GM12878 (cell line): ENCODE results near the gene LRRC75A. TPM values are rescaled to one million over a fixed set of nuclear protein-coding genes. Genes with fewer than 3 reads are reported as not detected.

Source experiments
- BHLHE40 ChIP-seq, 2 experiments: fragments of 450-650 bp in 1 of 2; IDR thresholded peaks; 2 replicates each; pipeline ENCODE4 v1.6.1; 2011 to 2017; ENCODE audit warnings: low read depth in 2 of 2, borderline replicate concordance in 1 of 2, improper control_type of control experiment in 1 of 2, low read length in 1 of 2, mild to moderate bottlenecking in 1 of 2
- CBX3 ChIP-seq: fragments of 200-600 bp; sonication (generic); IDR thresholded peaks from 2 replicates; pipeline ENCODE4 v1.6.1; 2016; ENCODE audit warnings: low read depth, borderline replicate concordance
- ESRRA ChIP-seq: IDR thresholded peaks from 2 replicates; pipeline ENCODE4 v1.6.1; 2012; ENCODE audit warnings: mild to moderate bottlenecking, low read length, improper control_type of control experiment
- HDAC2 ChIP-seq: fragments of 200-600 bp; sonication (generic); IDR thresholded peaks from 2 replicates; pipeline ENCODE4 v1.6.1; 2017
- IKZF1 ChIP-seq: fragments of 450-650 bp; conservative IDR thresholded peaks from 2 replicates; pipeline ENCODE4 v1.6.1; 2017; ENCODE audit warnings: antibody characterized with exemption, mild to moderate bottlenecking
- MYB ChIP-seq: fragments of 150-350 bp; IDR thresholded peaks from 2 replicates; pipeline ENCODE4 v1.6.1; 2014; ENCODE audit warnings: mild to moderate bottlenecking, low read depth, low read length, borderline replicate concordance
- NBN ChIP-seq: fragments of 450-650 bp; IDR thresholded peaks from 2 replicates; pipeline ENCODE4 v1.6.1; 2016
- NFIC ChIP-seq: IDR thresholded peaks from 2 replicates; pipeline ENCODE4 v1.6.1; 2012; ENCODE audit warnings: low read depth, mild to moderate bottlenecking, inconsistent platforms, low read length, moderate library complexity
- POU2F2 ChIP-seq: IDR thresholded peaks from 3 replicates; pipeline ENCODE4 v1.6.1; 2011; ENCODE audit warnings: low read depth, mild to moderate bottlenecking, low read length, borderline replicate concordance
- RELA ChIP-seq: fragments of 450-650 bp; IDR thresholded peaks from 2 replicates; pipeline ENCODE4 v1.8.0; 2014; ENCODE audit warnings: borderline replicate concordance; ENCODE audit not compliant: partially characterized antibody
- STAT3 ChIP-seq: IDR thresholded peaks from 2 replicates; pipeline ENCODE4 v1.6.1; 2011; ENCODE audit warnings: low read depth, low read length, improper control_type of control experiment
- polyA plus RNA-seq, 11 experiments: library from polyadenylated mRNA; depleted of rRNA in 4 of 11; unstranded in 6 of 11; stranded (reverse) in 5 of 11; fragments of >200 nt; fragmentation: Nextera tagmentation in 4 of 11; fragmentation: Illumina TruSeq in 1 of 11; extraction: Ambion mirVana in 4 of 11; extraction: Trizol in 1 of 11; gene quantifications; 1 replicate in 1 of 11; 2 replicates in 10 of 11; pipeline versions ENCODE4 v1.2.1 to v1.2.3, GENCODE V29; 2011 to 2016; ENCODE audit warnings: inconsistent platforms in 2 of 11, missing spikeins in 2 of 11, low read depth in 1 of 11
- total RNA-seq, 4 experiments: library from RNA; depleted of rRNA in 3 of 4; stranded (reverse); fragments of >200 nt in 3 of 4; fragmentation: Illumina TruSeq in 1 of 4; extraction: Trizol in 1 of 4; gene quantifications; 2 replicates each; pipeline versions ENCODE4 v1.2.1 to v1.2.3, GENCODE V29; 2013 to 2021
- TF ChIP-seq, protein P1 (sequence below): fragments of 450-650 bp; IDR thresholded peaks from 2 replicates; pipeline ENCODE4 v1.6.1; 2017; ENCODE audit warnings: mild to moderate bottlenecking, moderate library complexity
- TF ChIP-seq, protein P2 (sequence below): fragments of 450-650 bp; IDR thresholded peaks from 2 replicates; pipeline ENCODE4 v1.6.1; 2017; ENCODE audit warnings: antibody characterized with exemption, mild to moderate bottlenecking, moderate library complexity
- TF ChIP-seq, protein P3 (sequence below): IDR thresholded peaks from 2 replicates; pipeline ENCODE4 v1.6.1; 2012; ENCODE audit warnings: mild to moderate bottlenecking, low read depth, low read length
- TF ChIP-seq, protein P4 (sequence below): IDR thresholded peaks from 2 replicates; pipeline ENCODE4 v1.6.1; 2011; ENCODE audit warnings: borderline replicate concordance, low read depth, mild to moderate bottlenecking, moderate library complexity, low read length; ENCODE audit not compliant: insufficient read depth, poor library complexity, severe bottlenecking

Gene LRRC75A
- total and polyA plus RNA-seq, 10 of the 15 experiments (the other 5 are each of a cell fraction or from before 2014, with no cell fraction given) = 0.01 to 1.3 (median 0.09) TPM; not detected in 2

DNA sequence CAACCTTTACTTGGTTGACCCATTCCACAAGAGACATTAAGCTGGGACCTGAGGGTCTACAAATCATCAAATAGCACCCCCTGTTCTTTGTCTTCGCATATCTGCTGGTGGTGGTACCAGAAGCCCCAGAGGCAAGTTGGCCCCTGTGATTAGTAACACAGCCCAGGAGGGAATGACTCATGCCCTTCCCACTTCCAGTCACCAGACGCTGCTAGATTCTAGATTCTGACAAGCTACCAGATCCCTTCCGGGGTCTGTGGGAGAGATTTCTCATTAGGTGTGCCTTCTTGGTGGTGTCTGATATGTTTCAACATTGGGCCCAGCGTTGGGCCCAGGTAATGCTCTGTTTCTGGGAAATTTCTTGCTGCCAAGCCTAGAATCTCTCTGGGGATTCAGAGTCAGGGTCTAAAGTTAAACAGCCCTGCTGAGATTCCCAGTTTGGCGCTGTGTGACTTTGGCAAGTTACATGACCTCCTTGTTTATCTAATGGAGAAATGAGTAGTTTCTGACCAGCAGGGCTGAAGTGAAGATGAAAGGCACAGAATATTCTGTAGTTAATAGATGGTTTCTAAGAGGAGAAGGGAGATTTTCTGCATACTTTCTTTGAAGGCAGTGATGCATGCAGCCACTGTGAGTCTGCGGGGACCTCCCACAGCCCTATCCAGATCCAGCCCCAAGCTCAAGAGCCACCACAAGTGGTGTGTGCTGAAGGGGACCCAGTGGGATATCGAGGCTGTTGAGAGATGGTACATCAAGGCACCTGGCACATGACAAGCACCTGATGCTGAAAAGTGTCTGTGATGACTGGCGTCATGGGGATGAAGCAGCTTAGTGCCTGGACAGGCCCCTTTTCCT, 72.7 kb downstream of the LRRC75A start (continued):
- TF ChIP-seq, protein P1, sequence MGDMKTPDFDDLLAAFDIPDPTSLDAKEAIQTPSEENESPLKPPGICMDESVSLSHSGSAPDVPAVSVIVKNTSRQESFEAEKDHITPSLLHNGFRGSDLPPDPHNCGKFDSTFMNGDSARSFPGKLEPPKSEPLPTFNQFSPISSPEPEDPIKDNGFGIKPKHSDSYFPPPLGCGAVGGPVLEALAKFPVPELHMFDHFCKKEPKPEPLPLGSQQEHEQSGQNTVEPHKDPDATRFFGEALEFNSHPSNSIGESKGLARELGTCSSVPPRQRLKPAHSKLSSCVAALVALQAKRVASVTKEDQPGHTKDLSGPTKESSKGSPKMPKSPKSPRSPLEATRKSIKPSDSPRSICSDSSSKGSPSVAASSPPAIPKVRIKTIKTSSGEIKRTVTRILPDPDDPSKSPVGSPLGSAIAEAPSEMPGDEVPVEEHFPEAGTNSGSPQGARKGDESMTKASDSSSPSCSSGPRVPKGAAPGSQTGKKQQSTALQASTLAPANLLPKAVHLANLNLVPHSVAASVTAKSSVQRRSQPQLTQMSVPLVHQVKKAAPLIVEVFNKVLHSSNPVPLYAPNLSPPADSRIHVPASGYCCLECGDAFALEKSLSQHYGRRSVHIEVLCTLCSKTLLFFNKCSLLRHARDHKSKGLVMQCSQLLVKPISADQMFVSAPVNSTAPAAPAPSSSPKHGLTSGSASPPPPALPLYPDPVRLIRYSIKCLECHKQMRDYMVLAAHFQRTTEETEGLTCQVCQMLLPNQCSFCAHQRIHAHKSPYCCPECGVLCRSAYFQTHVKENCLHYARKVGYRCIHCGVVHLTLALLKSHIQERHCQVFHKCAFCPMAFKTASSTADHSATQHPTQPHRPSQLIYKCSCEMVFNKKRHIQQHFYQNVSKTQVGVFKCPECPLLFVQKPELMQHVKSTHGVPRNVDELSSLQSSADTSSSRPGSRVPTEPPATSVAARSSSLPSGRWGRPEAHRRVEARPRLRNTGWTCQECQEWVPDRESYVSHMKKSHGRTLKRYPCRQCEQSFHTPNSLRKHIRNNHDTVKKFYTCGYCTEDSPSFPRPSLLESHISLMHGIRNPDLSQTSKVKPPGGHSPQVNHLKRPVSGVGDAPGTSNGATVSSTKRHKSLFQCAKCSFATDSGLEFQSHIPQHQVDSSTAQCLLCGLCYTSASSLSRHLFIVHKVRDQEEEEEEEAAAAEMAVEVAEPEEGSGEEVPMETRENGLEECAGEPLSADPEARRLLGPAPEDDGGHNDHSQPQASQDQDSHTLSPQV = no peak
- TF ChIP-seq HDAC2 (no peak), ESRRA (no peak), IKZF1 (peak; percentile 20), NFIC (peak; percentile 55; the same call in 1 of the 2 replicates), RELA (peak; percentile 8), CBX3 (no peak), BHLHE40 (IDR thresholded peaks at IDR 0.05; ENCODE audit: borderline replicate concordance in 1 of 2, low read depth in 2 of 2, low read length in 1 of 2) (peak; percentile 58 to 71), POU2F2 (no peak), MYB (no peak), NBN (no peak), STAT3 (no peak)
- TF ChIP-seq, protein P2, sequence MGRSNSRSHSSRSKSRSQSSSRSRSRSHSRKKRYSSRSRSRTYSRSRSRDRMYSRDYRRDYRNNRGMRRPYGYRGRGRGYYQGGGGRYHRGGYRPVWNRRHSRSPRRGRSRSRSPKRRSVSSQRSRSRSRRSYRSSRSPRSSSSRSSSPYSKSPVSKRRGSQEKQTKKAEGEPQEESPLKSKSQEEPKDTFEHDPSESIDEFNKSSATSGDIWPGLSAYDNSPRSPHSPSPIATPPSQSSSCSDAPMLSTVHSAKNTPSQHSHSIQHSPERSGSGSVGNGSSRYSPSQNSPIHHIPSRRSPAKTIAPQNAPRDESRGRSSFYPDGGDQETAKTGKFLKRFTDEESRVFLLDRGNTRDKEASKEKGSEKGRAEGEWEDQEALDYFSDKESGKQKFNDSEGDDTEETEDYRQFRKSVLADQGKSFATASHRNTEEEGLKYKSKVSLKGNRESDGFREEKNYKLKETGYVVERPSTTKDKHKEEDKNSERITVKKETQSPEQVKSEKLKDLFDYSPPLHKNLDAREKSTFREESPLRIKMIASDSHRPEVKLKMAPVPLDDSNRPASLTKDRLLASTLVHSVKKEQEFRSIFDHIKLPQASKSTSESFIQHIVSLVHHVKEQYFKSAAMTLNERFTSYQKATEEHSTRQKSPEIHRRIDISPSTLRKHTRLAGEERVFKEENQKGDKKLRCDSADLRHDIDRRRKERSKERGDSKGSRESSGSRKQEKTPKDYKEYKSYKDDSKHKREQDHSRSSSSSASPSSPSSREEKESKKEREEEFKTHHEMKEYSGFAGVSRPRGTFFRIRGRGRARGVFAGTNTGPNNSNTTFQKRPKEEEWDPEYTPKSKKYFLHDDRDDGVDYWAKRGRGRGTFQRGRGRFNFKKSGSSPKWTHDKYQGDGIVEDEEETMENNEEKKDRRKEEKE = no peak
- TF ChIP-seq, protein P3, sequence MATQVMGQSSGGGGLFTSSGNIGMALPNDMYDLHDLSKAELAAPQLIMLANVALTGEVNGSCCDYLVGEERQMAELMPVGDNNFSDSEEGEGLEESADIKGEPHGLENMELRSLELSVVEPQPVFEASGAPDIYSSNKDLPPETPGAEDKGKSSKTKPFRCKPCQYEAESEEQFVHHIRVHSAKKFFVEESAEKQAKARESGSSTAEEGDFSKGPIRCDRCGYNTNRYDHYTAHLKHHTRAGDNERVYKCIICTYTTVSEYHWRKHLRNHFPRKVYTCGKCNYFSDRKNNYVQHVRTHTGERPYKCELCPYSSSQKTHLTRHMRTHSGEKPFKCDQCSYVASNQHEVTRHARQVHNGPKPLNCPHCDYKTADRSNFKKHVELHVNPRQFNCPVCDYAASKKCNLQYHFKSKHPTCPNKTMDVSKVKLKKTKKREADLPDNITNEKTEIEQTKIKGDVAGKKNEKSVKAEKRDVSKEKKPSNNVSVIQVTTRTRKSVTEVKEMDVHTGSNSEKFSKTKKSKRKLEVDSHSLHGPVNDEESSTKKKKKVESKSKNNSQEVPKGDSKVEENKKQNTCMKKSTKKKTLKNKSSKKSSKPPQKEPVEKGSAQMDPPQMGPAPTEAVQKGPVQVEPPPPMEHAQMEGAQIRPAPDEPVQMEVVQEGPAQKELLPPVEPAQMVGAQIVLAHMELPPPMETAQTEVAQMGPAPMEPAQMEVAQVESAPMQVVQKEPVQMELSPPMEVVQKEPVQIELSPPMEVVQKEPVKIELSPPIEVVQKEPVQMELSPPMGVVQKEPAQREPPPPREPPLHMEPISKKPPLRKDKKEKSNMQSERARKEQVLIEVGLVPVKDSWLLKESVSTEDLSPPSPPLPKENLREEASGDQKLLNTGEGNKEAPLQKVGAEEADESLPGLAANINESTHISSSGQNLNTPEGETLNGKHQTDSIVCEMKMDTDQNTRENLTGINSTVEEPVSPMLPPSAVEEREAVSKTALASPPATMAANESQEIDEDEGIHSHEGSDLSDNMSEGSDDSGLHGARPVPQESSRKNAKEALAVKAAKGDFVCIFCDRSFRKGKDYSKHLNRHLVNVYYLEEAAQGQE = no peak
- TF ChIP-seq, protein P4, sequence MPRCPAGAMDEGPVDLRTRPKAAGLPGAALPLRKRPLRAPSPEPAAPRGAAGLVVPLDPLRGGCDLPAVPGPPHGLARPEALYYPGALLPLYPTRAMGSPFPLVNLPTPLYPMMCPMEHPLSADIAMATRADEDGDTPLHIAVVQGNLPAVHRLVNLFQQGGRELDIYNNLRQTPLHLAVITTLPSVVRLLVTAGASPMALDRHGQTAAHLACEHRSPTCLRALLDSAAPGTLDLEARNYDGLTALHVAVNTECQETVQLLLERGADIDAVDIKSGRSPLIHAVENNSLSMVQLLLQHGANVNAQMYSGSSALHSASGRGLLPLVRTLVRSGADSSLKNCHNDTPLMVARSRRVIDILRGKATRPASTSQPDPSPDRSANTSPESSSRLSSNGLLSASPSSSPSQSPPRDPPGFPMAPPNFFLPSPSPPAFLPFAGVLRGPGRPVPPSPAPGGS = peak; percentile 58
